ENCODE data around the gene CFI. TPM values are rescaled to one million over a fixed set of nuclear protein-coding genes. Genes with fewer than 3 reads are reported as not detected.

CFI gene
- total RNA-seq, 1 donor from 2014 or later, result 54.8 TPM

GRCh38 chr4:109811707-109812106 lies 9.9 kb upstream of the CFI start:
- no peak for DNase-seq
- no peak for TF ChIP-seq CTCF (IDR thresholded peaks at IDR 0.05)
- Histone ChIP-seq H3K36me3 (no peaks in the 10 kb centered on the region), H3K4me3 (no peak overlapping the region), H3K4me1 (peaks cover 11% of the 10 kb centered on the region), H3K27ac (no peak overlapping the region), H3K9me3 (no peaks in the 10 kb centered on the region), H3K27me3 (ENCODE audit: low read depth) (no peaks in the 10 kb centered on the region)
- no peak for ATAC-seq
- intact Hi-C loops (cut with DNase I), result no loop called here

GRCh38 chr4:109810552-109811387 lies 9.0 kb upstream of the CFI start:
- Histone ChIP-seq H3K4me1 (peaks cover 3% of the 10 kb centered on the region), H3K4me3 (no peak overlapping the region), H3K27me3 (ENCODE audit: low read depth) (no peaks in the 10 kb centered on the region), H3K36me3 (no peaks in the 10 kb centered on the region), H3K27ac (no peak overlapping the region), H3K9me3 (no peaks in the 10 kb centered on the region)
- ATAC-seq (no peak), DNase-seq (no peak)
- intact Hi-C loops (cut with DNase I), result no loop called here
- no peak for TF ChIP-seq CTCF (IDR thresholded peaks at IDR 0.05)

GRCh38 chr4:109809655-109810054 lies 7.9 kb upstream of the CFI start:
- intact Hi-C loops (cut with DNase I), result no loop called here
- Histone ChIP-seq H3K36me3 (no peaks in the 10 kb centered on the region), H3K27me3 (ENCODE audit: low read depth) (no peaks in the 10 kb centered on the region), H3K9me3 (no peaks in the 10 kb centered on the region), H3K4me3 (no peak overlapping the region), H3K27ac (no peak overlapping the region), H3K4me1 (peaks cover 2% of the 10 kb centered on the region)
- no peak for TF ChIP-seq CTCF (IDR thresholded peaks at IDR 0.05)
- no peak for ATAC-seq
- DNase-seq, result no peak

- no peak for DNase-seq
- intact Hi-C loops (cut with DNase I), result no loop called here
- Histone ChIP-seq H3K27ac (no peak overlapping the region), H3K9me3 (no peaks in the 10 kb centered on the region), H3K4me3 (no peak overlapping the region), H3K36me3 (no peaks in the 10 kb centered on the region), H3K27me3 (ENCODE audit: low read depth) (no peaks in the 10 kb centered on the region), H3K4me1 (peaks cover 6% of the 10 kb centered on the region)
- peak; percentile 44 to 66 for ATAC-seq
- peak; percentile 42 for TF ChIP-seq CTCF (IDR thresholded peaks at IDR 0.05)
Observed at GRCh38 chr4:109803924-109804571, 2.2 kb upstream of the CFI start.

DNA sequence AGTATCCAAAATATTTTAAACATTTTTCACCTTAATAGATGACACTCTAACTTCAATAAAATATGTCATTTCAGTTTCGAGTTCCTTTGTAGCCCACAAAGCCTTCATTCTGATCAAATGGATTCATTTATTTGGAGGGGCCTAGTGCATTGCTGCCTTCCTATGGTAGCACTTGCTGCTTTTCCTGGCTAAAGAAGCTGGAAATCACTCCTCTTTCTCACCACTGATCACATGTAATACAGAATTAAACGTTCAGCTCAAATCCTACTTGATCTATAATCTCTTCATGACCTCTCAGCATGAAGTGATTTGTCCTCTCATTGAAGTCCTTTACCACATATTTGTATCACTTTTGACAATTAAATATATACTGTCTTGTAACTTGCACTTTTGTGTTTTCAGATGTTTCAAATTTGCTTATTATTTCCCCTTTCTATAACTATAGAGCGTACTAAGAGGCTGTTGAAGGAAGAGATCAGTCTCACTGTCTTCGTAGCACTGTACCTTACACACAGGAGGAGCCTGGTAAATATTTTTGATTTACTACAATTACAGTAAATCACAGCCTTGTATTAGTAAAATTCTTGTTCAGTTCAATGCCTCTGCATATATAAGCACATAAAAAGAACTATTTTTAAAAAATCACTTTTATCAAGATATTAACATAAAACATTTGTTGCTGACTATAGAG lies 555 bp downstream of the CFI start:
- Histone ChIP-seq H3K9me3 (peaks cover 9% of the 10 kb centered on the region), H3K4me1 (peaks cover 6% of the 10 kb centered on the region), H3K27ac (peak overlapping the region; percentile 57), H3K4me3 (peak overlapping the region; percentile 48), H3K36me3 (no peaks in the 10 kb centered on the region), H3K27me3 (ENCODE audit: low read depth) (no peaks in the 10 kb centered on the region)
- intact Hi-C loops (cut with DNase I), result no loop called here
- TF ChIP-seq CTCF (IDR thresholded peaks at IDR 0.05), result no peak
- ATAC-seq (peak in 1 of 2 donors; percentile 55), DNase-seq (no peak)

Data from lower lobe of right lung (tissue), 2 donors.